Smooth muscle cell of the brain vasculature (primary cell): ENCODE measurements around the gene PTPN13.

ENCODE experiments used
- DNase-seq: peaks from one replicate; pipeline ENCODE4 v3.0.0-alpha.2; 2012; ENCODE audit warnings: low read depth, low spot score

The PTPN13 gene

DNA sequence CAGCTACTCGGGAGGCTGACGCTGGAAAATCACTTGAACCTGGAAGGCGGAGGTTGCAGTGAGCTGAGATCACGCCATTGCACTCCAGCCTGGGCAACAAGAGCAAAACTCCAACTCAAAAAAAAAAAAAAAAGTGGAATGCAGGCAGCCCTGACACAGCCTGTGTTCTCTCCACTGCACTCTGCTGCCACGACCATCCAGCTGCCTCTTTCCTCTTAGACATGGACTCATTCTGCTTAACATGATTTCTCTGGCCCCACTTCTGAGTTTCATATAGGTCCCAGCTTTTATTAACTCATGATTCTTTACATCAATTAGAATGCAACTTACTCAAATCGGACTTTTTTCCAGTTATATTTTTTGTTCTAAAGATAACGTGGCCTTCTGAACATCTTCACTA is 225.4 kb downstream of the PTPN13 start:
- no peak for DNase-seq

DNA sequence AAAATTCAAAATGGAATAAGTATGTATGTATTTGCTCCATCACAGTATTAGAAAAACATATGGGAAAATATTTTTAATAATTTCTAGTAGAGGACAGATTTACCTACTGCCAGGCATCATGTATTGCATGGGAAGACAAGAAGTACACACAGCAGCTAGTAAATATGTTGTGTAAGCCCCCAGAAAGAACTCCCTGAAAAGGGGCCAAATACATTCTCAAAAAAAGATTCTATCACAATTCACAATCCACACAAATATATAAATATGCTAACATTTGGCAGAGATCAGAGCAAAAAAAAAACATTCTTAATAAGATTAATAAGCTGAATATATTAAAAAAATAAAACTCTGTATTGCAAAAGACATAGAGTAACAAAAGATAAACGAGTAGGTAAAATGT is 227.0 kb downstream of the PTPN13 start:
- DNase-seq: no peak

DNA sequence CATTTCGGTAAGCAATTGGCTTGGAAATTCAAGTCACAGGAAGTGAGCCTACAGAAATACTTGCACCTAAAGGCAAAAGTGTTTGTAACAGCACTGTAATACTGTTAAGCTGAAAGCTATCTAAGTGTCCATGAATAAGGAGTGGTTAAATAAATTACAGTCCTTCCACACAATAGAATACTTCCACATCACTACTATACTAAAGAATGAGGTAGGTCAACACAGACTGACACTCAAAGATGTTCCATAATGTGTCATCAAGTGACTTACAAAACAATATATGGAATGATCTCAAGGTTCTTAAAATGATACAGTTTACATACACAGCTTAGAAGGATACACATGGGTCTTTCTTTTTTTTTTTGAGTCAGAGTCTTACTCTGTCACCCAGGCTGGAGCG is 228.0 kb downstream of the PTPN13 start:
- DNase-seq: no peak

DNA sequence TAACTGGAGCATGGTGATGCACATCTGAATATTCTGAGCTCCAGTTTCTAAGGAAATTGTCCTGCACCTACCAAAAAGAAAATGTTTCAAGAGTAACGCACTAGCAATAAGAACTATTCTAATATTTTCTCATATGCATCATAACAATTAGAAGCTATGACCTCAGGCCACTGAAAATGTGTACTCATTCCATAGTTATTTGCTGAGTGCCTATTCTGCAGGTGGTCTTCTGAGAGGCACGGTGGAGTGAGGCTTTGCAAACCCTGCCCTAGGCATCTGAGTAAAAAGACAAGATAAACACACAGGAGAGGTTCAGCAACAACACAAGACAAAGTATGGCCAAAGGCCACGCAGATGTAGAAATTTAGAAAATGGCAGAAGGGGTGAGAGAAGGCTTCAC is 231.4 kb downstream of the PTPN13 start:
- DNase-seq: no peak

DNA sequence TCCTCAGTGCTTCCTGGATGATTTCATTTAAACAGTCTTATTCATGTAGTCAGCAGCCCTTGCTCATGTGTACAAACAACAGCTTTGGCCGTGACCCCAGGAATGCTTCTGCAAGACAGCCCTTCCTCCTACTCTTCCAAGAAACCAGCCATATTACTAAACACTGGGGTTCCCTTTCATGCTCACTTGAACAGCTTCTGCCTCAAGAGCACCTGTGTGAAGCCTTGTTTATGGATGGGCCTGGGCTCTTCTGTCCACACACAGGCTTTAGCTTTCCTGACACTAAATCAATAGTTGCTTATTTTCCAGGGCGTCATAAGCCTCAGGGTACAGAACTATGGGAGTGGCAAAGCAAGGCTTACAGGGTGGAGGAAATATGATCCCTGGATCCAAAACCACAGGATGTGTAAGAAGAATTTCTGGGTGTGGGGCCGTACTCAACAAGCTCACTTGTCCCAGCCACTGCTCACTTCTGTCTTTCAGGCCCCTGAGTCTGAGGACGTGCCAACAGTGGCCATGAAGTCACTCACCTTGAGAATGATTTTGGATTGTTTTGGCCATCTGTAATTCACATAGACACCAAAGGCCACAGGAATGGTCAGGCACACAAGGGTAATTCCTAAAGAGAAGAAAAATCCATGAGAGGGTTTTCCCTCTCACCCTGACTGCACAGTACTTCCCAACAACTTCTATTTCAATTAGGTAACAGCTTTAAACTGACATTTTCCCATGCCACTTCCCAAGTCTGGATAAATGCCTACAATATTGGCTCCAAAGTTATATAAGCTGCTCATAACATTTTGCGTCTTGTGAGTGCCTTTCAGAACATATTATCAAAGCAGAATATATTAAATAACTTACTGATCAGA is 237.4 kb downstream of the PTPN13 start:
- peak; percentile 56 for DNase-seq

DNA sequence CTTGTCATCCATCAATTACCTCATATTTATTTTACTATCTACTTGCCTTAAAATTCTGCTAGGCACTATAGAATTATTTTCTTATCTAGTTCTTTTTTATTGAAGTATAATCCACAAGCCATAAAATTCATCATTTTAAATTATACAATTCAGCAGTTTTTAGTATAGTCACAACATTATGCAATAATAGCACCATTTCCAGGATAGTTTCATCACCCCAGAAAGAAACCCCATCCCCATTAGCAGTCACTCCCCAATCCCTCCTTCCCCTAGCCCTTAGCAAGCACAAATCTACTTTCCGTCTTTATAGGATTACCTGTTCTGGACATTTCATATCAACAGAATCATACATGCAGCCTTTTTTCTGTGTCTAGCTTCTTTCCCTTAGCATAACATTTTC is 239.5 kb downstream of the PTPN13 start:
- no peak for DNase-seq

DNA sequence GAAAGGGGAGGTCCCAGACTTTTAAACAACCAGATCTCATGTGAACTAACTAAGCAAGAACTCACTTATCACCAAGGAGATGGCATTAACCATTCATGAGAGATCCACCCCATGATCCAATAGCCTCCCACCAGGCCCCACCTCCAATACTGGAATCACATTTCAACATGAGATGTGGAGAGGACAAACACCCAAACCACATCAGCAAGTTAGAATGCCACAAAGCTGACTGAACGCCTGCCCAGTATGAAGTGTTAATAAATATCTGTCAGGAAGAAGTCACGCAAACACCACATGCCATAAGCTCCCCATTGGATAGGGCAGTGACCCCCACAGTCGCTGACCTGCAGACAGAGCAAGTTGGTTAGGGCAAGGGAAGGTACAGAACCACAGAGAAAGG is 240.8 kb downstream of the PTPN13 start:
- DNase-seq: peak; percentile 13

DNA sequence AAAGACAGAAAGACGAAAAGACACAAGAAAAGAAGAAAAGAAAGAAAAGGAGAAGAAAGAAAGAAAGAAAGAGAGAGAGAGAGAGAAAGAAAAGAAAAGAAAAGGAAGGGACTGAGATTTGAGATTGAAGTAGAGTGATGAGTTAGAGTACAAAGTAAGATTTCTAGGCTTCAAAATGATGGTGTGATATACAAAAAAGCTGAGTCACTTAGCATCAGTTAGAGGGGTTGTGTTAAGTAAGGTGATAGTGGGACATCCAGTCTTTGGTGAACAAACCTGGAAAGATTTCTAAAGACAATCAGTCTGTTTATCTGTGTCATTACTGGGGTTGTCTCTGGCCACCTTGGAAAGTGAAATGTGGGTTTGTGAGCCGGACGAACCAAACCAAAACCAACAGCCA is 241.6 kb downstream of the PTPN13 start:
- DNase-seq: no peak

DNA sequence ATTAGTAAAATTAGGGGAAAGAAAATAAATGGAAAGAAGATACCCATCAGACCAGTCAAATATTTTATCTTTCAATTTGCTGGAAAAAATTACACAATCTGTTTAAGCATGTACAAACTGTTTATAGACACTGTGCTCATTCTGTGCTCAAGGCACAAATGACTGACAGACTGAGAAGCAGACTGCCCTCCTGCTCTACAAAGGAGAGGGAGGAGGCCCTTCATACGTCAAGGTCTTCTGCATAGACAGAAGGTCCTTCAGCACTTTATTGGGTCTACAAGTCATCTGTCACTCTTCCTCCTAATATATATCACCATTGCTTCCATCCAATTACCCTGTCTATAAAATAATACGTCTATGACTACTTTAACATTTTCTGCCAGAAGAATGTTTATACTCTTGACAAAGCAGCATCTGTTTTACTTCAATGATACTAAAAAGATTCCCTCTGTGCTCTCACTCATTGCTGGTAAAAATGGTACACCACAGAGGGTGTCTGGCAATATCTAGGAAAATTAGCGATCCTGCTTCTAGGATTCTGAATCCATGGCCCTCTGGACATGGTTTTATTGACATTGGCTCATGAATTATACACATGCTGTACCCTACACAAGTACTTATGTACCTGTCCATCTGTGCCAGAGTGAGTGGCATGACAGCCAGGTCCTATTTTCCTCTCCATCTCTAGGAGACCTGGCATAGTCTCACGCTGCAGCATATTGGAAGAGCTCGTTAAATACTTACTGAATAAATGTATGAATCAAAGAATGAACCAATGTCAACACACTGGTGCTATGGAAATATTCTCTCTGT is 243.8 kb downstream of the PTPN13 start:
- DNase-seq: no peak

DNA sequence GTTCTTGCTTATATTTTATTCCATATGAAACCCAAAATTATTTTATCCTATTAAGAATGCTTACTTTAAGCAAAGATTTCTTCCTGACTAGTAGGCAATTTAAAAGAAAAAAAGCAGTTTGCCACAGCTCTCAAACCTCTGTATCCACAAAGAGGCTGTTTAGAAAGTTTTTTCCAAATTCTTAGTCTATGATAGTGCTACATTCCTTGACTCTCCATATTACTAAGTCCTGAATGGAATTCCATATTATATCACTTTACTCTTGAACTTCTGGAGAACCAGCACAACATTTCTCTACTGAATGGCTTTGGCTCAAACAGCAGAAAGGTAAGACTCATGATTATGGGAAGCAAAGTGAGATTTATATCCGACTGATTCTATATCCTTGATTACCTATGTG is 246.7 kb downstream of the PTPN13 start:
- DNase-seq: no peak

DNA sequence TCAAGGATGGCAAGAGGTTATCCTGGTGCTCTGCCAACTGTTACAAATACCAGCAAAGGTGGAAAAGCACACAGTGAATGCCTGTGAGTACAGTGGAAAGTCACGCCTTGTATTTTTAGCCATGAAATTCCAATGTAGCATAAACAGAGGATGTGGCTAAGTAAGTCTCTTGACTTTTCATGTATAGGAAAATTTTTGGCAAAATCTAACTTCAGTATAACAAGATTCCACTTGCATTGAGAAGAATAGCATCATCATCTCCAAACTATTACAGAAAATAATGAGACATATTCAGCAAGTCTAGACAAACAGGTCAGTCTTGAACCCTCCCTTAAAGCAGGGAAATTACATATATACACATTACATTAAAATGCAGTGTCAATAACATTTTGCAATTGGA is 247.2 kb downstream of the PTPN13 start:
- DNase-seq: no peak

DNA sequence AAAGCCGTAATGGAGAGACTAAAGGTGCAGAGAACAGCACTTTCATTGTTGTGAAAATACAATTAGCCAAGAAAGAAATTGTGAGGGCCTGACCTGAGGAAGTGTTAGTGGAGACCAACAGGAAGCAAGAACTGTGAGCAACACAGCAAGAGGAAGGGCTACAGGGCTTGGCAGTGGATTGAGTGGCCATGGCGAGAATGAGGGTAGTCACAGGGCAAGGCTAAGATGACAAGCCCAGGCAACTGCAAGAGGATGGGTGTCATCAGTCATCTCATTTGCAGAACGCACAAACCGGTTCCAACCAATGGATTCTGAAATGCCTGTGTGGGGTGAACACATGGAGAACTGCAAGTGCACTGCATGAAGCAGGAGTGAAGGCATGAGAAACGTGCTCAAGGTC is 251.5 kb downstream of the PTPN13 start:
- no peak for DNase-seq

DNA sequence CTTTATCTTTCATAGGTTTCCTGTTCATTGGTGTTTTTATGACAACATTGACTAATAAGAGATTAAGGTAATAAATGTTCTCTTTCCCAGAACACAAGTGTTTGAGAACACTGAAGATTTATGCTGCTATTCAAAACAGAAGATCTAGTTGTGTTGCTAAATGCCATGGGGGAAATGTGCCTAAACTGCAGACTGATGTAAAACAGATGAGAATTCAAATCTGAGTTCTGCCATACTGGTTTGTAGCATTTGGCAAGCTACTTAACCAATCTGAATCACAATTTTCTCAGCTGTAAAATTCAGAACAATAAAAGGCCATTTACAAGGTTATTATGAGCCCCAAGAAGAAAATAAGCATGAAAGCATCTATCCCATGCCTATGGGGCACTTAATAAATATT is 252.8 kb downstream of the PTPN13 start:
- DNase-seq: no peak

DNA sequence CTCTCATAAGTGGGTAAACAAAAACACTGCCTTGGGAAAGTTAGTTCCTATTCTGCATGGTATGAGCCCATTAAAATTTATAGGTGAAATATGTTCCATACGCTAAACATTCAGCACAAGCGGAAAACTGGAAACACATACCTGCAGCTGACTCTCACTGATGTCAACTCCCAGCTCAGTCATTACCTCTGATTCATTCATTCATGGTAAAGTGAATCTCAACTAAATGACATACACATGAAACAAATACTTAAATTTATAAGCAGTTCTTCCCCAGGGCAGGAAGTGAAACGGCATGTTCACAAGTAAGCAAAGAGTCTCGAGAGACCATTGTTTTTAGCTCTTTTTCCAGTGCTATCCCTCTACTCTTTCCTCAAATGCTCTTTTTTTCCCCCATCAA is 253.5 kb downstream of the PTPN13 start:
- no peak for DNase-seq

DNA sequence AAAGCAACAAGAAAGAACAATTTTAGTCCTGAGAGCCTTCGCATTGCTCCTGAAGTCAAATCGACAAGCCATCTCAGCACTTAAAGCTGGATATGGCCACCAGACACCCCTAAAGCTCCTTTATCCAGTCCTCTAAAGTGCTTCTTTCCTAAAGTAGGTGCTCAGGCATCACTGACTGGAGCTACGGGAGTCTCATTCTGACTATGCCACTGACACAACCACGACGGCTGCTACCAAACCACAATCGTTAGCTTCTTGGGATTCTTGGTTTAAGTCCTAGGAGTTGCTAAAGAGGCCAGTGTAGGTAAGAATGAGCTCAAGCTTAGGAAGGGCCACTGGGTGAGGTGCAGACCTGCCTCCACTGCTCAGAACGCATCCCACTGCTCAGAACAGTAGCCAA is 254.0 kb downstream of the PTPN13 start:
- DNase-seq: no peak

DNA sequence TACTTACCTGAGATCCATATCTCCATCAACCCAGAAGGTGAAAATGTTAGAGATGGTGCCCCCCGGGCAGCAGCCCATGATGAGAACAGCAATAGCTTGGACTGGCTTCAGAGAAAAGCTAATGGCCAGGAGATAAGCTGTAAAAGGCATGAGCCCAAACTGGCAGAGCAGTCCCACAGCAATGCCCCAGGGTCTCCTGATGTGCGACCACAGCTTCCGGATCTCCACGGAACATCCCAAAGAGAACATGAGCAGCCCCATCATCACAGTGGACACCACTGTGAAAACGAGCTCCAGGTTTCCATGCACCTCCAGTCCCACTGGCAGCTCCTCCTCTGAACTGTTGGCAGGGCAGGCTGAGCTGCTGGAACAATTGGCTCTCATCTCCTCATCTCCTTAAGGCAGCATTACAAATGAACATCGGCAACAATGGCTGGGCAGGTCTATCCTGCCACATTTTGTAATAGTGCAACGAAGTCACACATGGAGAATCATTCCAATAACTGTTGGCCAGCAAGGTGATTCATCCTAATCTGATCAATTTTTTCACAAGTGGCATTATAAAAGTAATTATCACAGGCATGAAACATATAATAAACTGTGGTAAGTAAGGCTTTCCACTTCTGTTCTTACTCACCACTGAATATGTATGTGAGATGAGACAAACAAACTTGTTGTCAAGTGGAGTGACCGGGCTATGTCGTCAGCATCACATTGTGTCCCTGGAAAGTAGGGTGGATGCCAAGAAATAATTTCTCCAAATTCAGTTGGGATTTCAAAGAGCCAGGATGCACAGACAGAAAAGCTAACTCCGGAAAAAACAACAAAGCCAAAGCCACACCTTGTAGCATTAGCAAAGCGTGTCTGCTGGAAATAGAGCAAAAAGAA is 254.9 kb downstream of the PTPN13 start, which contains the start of gene SLC10A6:
Gene SLC10A6, minus strand, starts transcription at position 653 of the 888 bp plus-strand sequence. Its CDS starts 269 bp downstream, at position 384.
- DNase-seq: no peak

DNA sequence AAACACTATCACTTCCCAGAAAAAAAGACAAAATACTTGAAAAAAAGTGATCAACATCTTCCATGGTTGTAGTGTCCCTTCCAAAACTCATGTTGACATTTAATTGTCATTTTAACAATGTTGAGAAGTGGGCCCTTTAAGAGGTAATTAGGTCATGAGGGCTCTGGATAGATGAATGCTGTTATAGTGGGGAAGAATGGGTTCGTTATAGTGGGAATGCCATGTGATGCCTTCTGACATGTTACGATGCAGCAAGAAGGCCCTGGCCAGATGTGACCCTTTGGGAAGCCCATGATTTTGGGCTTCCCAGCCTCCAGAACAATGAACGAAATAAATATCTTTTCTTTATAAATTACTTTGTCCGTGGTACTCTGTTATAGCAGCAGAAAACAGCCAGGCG is 259.1 kb downstream of the PTPN13 start:
- DNase-seq: no peak

DNA sequence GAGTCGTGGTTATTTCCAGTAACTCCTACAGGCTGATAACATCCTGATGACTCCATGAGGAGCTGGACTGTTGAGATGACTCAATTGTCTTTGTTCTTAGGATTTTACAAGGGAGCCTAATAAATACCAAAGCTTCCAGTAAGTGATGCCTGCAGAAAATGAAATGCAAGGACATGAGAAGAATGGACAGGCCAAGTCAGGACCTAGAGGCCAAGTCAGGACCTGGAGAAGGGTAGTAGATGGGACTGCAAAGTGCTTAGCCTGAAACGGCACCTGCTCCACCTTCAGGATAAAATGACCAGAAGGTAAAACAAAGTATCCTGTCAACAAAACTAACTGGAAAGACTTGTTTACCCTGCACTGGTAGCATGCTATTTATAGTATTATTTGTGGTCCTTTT is 261.5 kb downstream of the PTPN13 start:
- DNase-seq: no peak

DNA sequence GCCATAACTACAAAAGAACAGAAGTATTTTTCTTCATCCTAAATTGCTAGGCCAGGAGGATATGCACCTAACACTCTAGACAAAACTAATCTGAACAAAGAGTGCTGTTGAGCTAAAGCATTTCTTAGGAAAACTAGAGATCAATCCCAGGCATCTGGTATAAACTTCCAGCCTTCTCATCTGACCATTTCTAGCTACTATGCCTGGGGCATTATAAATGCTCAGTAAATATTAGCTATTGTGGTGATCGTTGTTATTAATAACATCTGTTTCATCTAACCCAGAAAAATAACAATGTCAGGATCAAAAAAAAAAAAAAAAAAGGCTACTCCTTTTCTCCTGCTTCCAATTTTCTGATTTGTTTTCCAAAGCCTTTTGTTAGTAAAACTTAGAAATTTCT is 262.8 kb downstream of the PTPN13 start:
- DNase-seq: no peak

DNA sequence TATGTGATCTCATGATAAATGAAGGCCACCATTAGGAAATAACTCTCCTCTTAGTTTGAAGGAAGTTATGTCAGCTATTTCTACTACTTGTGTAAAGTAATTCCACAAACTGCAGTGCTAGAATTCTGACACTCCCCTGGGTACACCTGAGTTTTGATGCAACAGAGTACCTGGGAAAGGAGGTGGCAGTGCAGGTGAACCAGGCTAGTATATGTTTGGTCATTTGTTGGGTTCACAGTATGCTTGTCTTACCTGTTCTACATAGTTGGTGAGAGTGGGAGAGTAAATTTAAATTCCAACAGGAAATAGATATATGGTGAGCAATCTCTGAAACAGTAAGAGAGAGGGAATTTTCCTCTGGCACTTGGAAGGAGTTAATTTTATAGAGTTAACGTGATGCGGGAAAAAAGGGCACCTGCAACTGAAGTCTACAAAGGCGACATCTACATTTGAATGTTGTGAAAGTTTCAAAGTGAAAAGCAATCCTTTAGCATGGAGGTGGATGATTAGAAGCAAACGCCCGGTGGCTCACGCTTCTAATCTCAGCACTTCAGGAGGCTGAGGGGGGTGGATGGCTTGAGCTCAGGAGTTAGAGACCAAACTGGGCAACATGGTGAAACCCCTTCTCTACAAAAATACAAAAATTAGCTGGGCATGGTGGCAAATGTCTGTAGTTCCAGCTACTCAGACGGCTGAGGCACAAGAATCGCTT is 263.4 kb downstream of the PTPN13 start:
- DNase-seq: no peak
